Fibroblast of mammary gland (primary cell): Measurements from ENCODE around the gene TMEM45A.

Source experiments
- DNase-seq: peaks from one replicate; pipeline ENCODE4 v3.0.0-alpha.2; 2010; ENCODE audit warnings: low read depth
- H3K4me3 ChIP-seq: 2 replicates; pipeline ENCODE4 v1.5.1; 2011; ENCODE audit warnings: low read depth, mild to moderate bottlenecking, low read length, moderate library complexity; ENCODE audit not compliant: control insufficient read depth
- CTCF ChIP-seq: conservative IDR thresholded peaks from 2 replicates; pipeline ENCODE4 v1.5.1; 2011; ENCODE audit warnings: low read depth, low read length, inconsistent platforms; ENCODE audit not compliant: control insufficient read depth, insufficient read depth

The TMEM45A gene

GRCh38 chr3:100603469-100603868, 111.0 kb downstream of the TMEM45A start:
- peak; percentile 74 for TF ChIP-seq CTCF
- H3K4me3 ChIP-seq, result no peak overlapping the region
- DNase-seq, result peak; percentile 54

GRCh38 chr3:100605358-100605757, 112.9 kb downstream of the TMEM45A start:
- no peak overlapping the region for H3K4me3 ChIP-seq
- DNase-seq, result no peak
- TF ChIP-seq CTCF, result no peak

- DNase-seq, result no peak
- H3K4me3 ChIP-seq, result no peak overlapping the region
- no peak for TF ChIP-seq CTCF
Observed at GRCh38 chr3:100606894-100607512, 114.6 kb downstream of the TMEM45A start.

GRCh38 chr3:100609305-100609704, 116.9 kb downstream of the TMEM45A start, which contains the start of gene ADGRG7:
Gene ADGRG7 (plus strand): TSS chr3:100609601. CDS start chr3:100609857, 256 bp downstream.
- no peak within 1 kb of the TSS for H3K4me3 ChIP-seq
- no peak for DNase-seq

GRCh38 chr3:100609963-100610362, 117.5 kb downstream of the TMEM45A start:
- TF ChIP-seq CTCF, result no peak
- DNase-seq, result no peak
- H3K4me3 ChIP-seq, result no peak overlapping the region

More at GRCh38 chr3:100609305-100609704, 116.9 kb downstream of the TMEM45A start, which contains the start of gene ADGRG7:
- TF ChIP-seq CTCF, result no peak

GRCh38 chr3:100611221-100611620, 118.8 kb downstream of the TMEM45A start:
- no peak for TF ChIP-seq CTCF
- no peak for DNase-seq

More at GRCh38 chr3:100611221-100611620, 118.8 kb downstream of the TMEM45A start:
- no peak overlapping the region for H3K4me3 ChIP-seq
